Activated CD4-positive, alpha-beta T cell treated with anti-CD3 and anti-CD28 coated beads, Interleukin-10, Interleukin-2, amounts not matched to agents 100 ng/mL and 50 ng/mL, durations not matched to agents 16 hours and 8 hours (primary cell): ENCODE measurements around the gene PRADC1.

ENCODE experiments used
- DNase-seq: peaks from one replicate; pipeline ENCODE4 v3.0.0-alpha.2; 2020

The PRADC1 gene

GRCh38 chr2:73258186-73258912 is 25.3 kb upstream of the PRADC1 start:
- no peak for DNase-seq

GRCh38 chr2:73257425-73258125 is 24.5 kb upstream of the PRADC1 start:
- no peak for DNase-seq

GRCh38 chr2:73257021-73257420 is 24.0 kb upstream of the PRADC1 start:
- DNase-seq: no peak

- no peak for DNase-seq
Measured at GRCh38 chr2:73256618-73256922, 23.5 kb upstream of the PRADC1 start.

GRCh38 chr2:73255907-73256617 is 23.0 kb upstream of the PRADC1 start:
- no peak for DNase-seq

GRCh38 chr2:73255007-73255644 is 22.1 kb upstream of the PRADC1 start:
- no peak for DNase-seq

- DNase-seq: no peak
Measured at GRCh38 chr2:73254343-73255006, 21.4 kb upstream of the PRADC1 start.

GRCh38 chr2:73253901-73254300 is 20.9 kb upstream of the PRADC1 start:
- DNase-seq: no peak

GRCh38 chr2:73253400-73253799 is 20.4 kb upstream of the PRADC1 start:
- no peak for DNase-seq

GRCh38 chr2:73252238-73253027 is 19.4 kb upstream of the PRADC1 start:
- DNase-seq: no peak

- DNase-seq: no peak
Measured at GRCh38 chr2:73250872-73251846, 18.1 kb upstream of the PRADC1 start.

GRCh38 chr2:73249636-73250035 is 16.6 kb upstream of the PRADC1 start:
- no peak for DNase-seq

GRCh38 chr2:73246850-73247249 is 13.8 kb upstream of the PRADC1 start:
- no peak for DNase-seq

GRCh38 chr2:73244580-73244979 is 11.5 kb upstream of the PRADC1 start:
- peak; percentile 59 for DNase-seq

GRCh38 chr2:73243884-73244570 is 11.0 kb upstream of the PRADC1 start:
- no peak for DNase-seq

- no peak for DNase-seq
Measured at GRCh38 chr2:73239776-73240175, 6.7 kb upstream of the PRADC1 start.

GRCh38 chr2:73238976-73239375 is 5.9 kb upstream of the PRADC1 start:
- DNase-seq: no peak

GRCh38 chr2:73238149-73238548 is 5.1 kb upstream of the PRADC1 start:
- no peak for DNase-seq

GRCh38 chr2:73237168-73237567 is 4.1 kb upstream of the PRADC1 start:
- no peak for DNase-seq

GRCh38 chr2:73235315-73236028 is 2.4 kb upstream of the PRADC1 start:
- DNase-seq: peak; percentile 25
